B cell (primary cell): Measurements from ENCODE around the gene LSM7. TPM values are rescaled to one million over a fixed set of nuclear protein-coding genes. Genes with fewer than 3 reads are reported as not detected.

ENCODE experiments used
- ATAC-seq: fragments of 200-7000 bp; cut with Tn5 transposase; one replicate; pipeline ENCODE4 v1.10.0; 2021; ENCODE audit warnings: low read depth, mild to moderate bottlenecking, moderate number of reproducible peaks, moderate library complexity
- CTCF ChIA-PET: fragments of 350-600 bp; sonication (Branson Sonifier 250); formaldehyde crosslinking; loops from one replicate; lab custom pipeline; 2021; ENCODE audit warnings: antibody characterized with exemption, inconsistent platforms; lab: Charles Lee
- POLR2A ChIA-PET: fragments of 350-600 bp; sonication (Branson Sonifier 250); formaldehyde crosslinking; loops from one replicate; lab custom pipeline; 2021; ENCODE audit warnings: antibody characterized with exemption; lab: Charles Lee
- DNase-seq: peaks from one replicate; pipeline ENCODE4 v3.0.0; 2013
- H2AFZ ChIP-seq: 2 replicates; pipeline ENCODE4 v1.6.1; 2012; ENCODE audit warnings: mild to moderate bottlenecking, low read depth, low read length; ENCODE audit not compliant: insufficient read depth, poor library complexity, severe bottlenecking
- H3K27ac ChIP-seq, 2 donors: 1 replicate in 1 of 2; 2 replicates in 1 of 2; pipeline ENCODE4 v1.5.1; 2012 to 2013; ENCODE audit warnings: low read length in 2 of 2, mild to moderate bottlenecking in 2 of 2, moderate library complexity in 1 of 2
- H3K27me3 ChIP-seq, 4 experiments: fragments of 200-600 bp in 1 of 4; sonication (generic) in 1 of 4; replicated peaks in 1 of 4; 1 replicate in 2 of 4; 2 replicates in 2 of 4; pipeline versions ENCODE4 v1.6.1 to v1.7.0; 2013 to 2016; ENCODE audit warnings: low read length in 3 of 4, mild to moderate bottlenecking in 2 of 4, mixed read lengths in 1 of 4, moderate library complexity in 1 of 4; ENCODE audit not compliant: insufficient read depth in 4 of 4, control insufficient read depth in 3 of 4; ENCODE audit errors: control extremely low read depth in 1 of 4
- H3K36me3 ChIP-seq, 2 experiments: replicated peaks in 1 of 2; 1 replicate in 1 of 2; 2 replicates in 1 of 2; pipeline versions ENCODE4 v1.6.1 to v1.7.1; 2013; ENCODE audit warnings: low read length in 1 of 2; ENCODE audit not compliant: insufficient read depth in 2 of 2, control insufficient read depth in 1 of 2; ENCODE audit errors: control extremely low read depth in 1 of 2, extremely low read depth in 1 of 2
- H3K4me1 ChIP-seq, 2 donors: fragments of 200-600 bp in 1 of 2; sonication (generic) in 1 of 2; 1 replicate in 1 of 2; 2 replicates in 1 of 2; pipeline versions ENCODE4 v1.5.1 to v1.6.1; 2013 to 2017; ENCODE audit warnings: low read length in 2 of 2; ENCODE audit not compliant: control insufficient read depth in 2 of 2, insufficient read depth in 2 of 2
- H3K4me2 ChIP-seq: replicated peaks from 2 replicates; pipeline ENCODE3; 2012; ENCODE audit warnings: mild to moderate bottlenecking, low read depth, low read length; ENCODE audit not compliant: poor library complexity, severe bottlenecking
- H3K4me3 ChIP-seq, 5 experiments: fragments of 200-600 bp in 1 of 5; sonication (generic) in 1 of 5; 1 replicate in 3 of 5; 2 replicates in 2 of 5; pipeline versions ENCODE4 v1.5.1 to v1.7.0; 2011 to 2016; ENCODE audit warnings: low read length in 4 of 5, mild to moderate bottlenecking in 4 of 5, low read depth in 2 of 5, control low read depth in 1 of 5, moderate library complexity in 1 of 5; ENCODE audit not compliant: insufficient read depth in 1 of 5; ENCODE audit errors: control extremely low read depth in 1 of 5, extremely low read depth in 1 of 5
- H3K79me2 ChIP-seq: fragments of 200-600 bp; sonication (generic); one replicate; pipeline ENCODE4 v1.6.0; 2016; ENCODE audit warnings: low read length; ENCODE audit not compliant: control insufficient read depth, insufficient read depth
- H3K9ac ChIP-seq: fragments of 200-600 bp; sonication (generic); 2 replicates; pipeline ENCODE4 v1.6.1; 2017; ENCODE audit warnings: mild to moderate bottlenecking, low read length, moderate library complexity
- H3K9me3 ChIP-seq, 3 donors: one replicate each; pipeline versions ENCODE4 v1.6.1 to v1.7.1; 2013; ENCODE audit warnings: low read length in 2 of 3; ENCODE audit not compliant: control insufficient read depth in 2 of 3, insufficient read depth in 1 of 3; ENCODE audit errors: control extremely low read depth in 1 of 3
- H4K20me1 ChIP-seq: 2 replicates; pipeline ENCODE4 v1.6.0; 2012; ENCODE audit warnings: mild to moderate bottlenecking, low read length; ENCODE audit not compliant: insufficient read depth, control insufficient read depth, poor library complexity, severe bottlenecking
- H3K27ac Mint-ChIP-seq: one replicate; pipeline ENCODE4 v1.8.0; 2021; ENCODE audit warnings: mixed read lengths
- H3K27me3 Mint-ChIP-seq: one replicate; pipeline ENCODE4 v1.8.0; 2021; ENCODE audit warnings: mixed read lengths
- H3K4me1 Mint-ChIP-seq: one replicate; pipeline ENCODE4 v1.8.0; 2021; ENCODE audit warnings: mixed read lengths
- H3K4me3 Mint-ChIP-seq: one replicate; pipeline ENCODE4 v1.8.0; 2021; ENCODE audit warnings: mixed read lengths
- H3K9me3 Mint-ChIP-seq: one replicate; pipeline ENCODE4 v1.8.0; 2022; ENCODE audit warnings: mixed read lengths; ENCODE audit not compliant: insufficient read depth
- CTCF ChIP-seq: fragments of 200-600 bp; IDR thresholded peaks from one replicate; pipeline ENCODE4 v1.8.0; 2022; ENCODE audit warnings: antibody characterized with exemption, mild to moderate bottlenecking
- EZH2 ChIP-seq: IDR thresholded peaks from 2 replicates; pipeline ENCODE4 v1.6.1; 2012; ENCODE audit warnings: borderline replicate concordance, low read depth, mild to moderate bottlenecking, moderate library complexity, low read length; ENCODE audit not compliant: insufficient read depth, poor library complexity, severe bottlenecking
- WGBS: methylation state at CpG from one replicate; pipeline ENCODE4 v1.1.5; 2013; ENCODE audit warnings: missing lambda C conversion rate; ENCODE audit not compliant: insufficient coverage; 5-methylcytosine and 5-hydroxymethylcytosine counted together
- intact Hi-C: fragments of 100-400 bp; cut with micrococcal nuclease; formaldehyde crosslinking; loops from one replicate; pipeline ENCODE4 v1.10.0; 2022
- polyA plus RNA-seq: library from polyadenylated mRNA; depleted of rRNA; stranded (reverse); fragments of >200 nt; gene quantifications from 2 replicates; pipeline ENCODE4 v1.2.3, GENCODE V29; 2012
- total RNA-seq, 2 donors: library from RNA; stranded (reverse); fragments of 120-200 nt in 1 of 2; gene quantifications; 1 replicate in 1 of 2; 2 replicates in 1 of 2; pipeline versions ENCODE4 v1.2.3 to v1.2.4, GENCODE V29; 2013 to 2022

Gene LSM7
- total and polyA plus RNA-seq, 2 donors (not counting 1 experiment from before 2014, with no cell fraction given) = 201 to 820 TPM

GRCh38 chr19:2334986-2335846 lies 6.8 kb upstream of the LSM7 start:
- Mint-ChIP-seq H3K4me3 (peak overlapping the region; percentile 73), H3K9me3 (peaks cover 2% of the 10 kb centered on the region), H3K27me3 (no peaks in the 10 kb centered on the region), H3K4me1 (peaks cover 53% of the 10 kb centered on the region), H3K27ac (peak overlapping the region; percentile 87)
- DNase-seq (peak; percentile 42), ATAC-seq (no peak)
- H3K9me3 ChIP-seq = peaks cover 0 to 11% (median 0%) of the 10 kb centered on the region in 3 donors
- ChIA-PET CTCF (no interaction called here), POLR2A (interaction anchor here (0.6 kb wide), 1 partner anchor 72 kb away, joined by 6 read pairs; no protein-coding TSS in a partner anchor)
- H3K36me3 ChIP-seq = peaks cover 0 to 45% of the 10 kb centered on the region in 2 experiments
- no peak for TF ChIP-seq CTCF
- TF ChIP-seq EZH2 = no peak
- WGBS = 96% methylated on average over 14 of the region's 26 CpGs
- H4K20me1 ChIP-seq = peaks cover 55% of the 10 kb centered on the region
- no peak overlapping the region for H3K4me2 ChIP-seq
- H2AFZ ChIP-seq = no peak overlapping the region
- peaks cover 80% of the 10 kb centered on the region for H3K79me2 ChIP-seq
- intact Hi-C loops = no loop called here
- no peaks in the 10 kb centered on the region for H3K27me3 ChIP-seq
- H3K9ac ChIP-seq = no peak overlapping the region
- H3K4me3 ChIP-seq = no peak overlapping the region
- no peak overlapping the region for H3K27ac ChIP-seq
- H3K4me1 ChIP-seq = peaks cover 37 to 42% of the 10 kb centered on the region in 2 donors

- Mint-ChIP-seq H3K4me1 (peaks cover 60% of the 10 kb centered on the region), H3K27ac (peak overlapping the region; percentile 82), H3K4me3 (peak overlapping the region; percentile 78), H3K27me3 (no peaks in the 10 kb centered on the region), H3K9me3 (peaks cover 2% of the 10 kb centered on the region)
- 96% methylated on average over 27 of the region's 27 CpGs for WGBS
- H3K4me2 ChIP-seq = peak overlapping the region; percentile 94
- H3K36me3 ChIP-seq = peaks cover 0 to 42% of the 10 kb centered on the region in 2 experiments
- H3K4me1 ChIP-seq = peaks cover 42 to 49% of the 10 kb centered on the region in 2 donors
- no peak overlapping the region for H3K9ac ChIP-seq
- H2AFZ ChIP-seq = no peak overlapping the region
- TF ChIP-seq EZH2 (no peak), CTCF (no peak)
- H3K4me3 ChIP-seq = no peak overlapping the region
- ChIA-PET CTCF (interaction anchor here (1.1 kb wide), 1 partner anchor 60 kb away, joined by 3 read pairs; no protein-coding TSS in a partner anchor), POLR2A (interaction anchor here (0.6 to 2.8 kb wide), 2 partner anchors 11 to 73 kb away, joined by 6 to 19 read pairs; no protein-coding TSS in a partner anchor)
- no peaks in the 10 kb centered on the region for H3K27me3 ChIP-seq
- no peak for DNase-seq
- intact Hi-C loops = no loop called here
- H3K9me3 ChIP-seq = peaks cover 0 to 11% (median 0%) of the 10 kb centered on the region in 3 donors
- ATAC-seq = no peak
- peak overlapping the region; percentile 62 to 97 for H3K27ac ChIP-seq
- peaks cover 87% of the 10 kb centered on the region for H3K79me2 ChIP-seq
- peaks cover 47% of the 10 kb centered on the region for H4K20me1 ChIP-seq
Measured at GRCh38 chr19:2334426-2334825, 6.0 kb upstream of the LSM7 start.
